GM18873 (cell line): ENCODE data around the gene CTSL.

Source experiments
- ATAC-seq: cut with Tn5 transposase; IDR thresholded peaks from one replicate; pipeline ENCODE4 v1.9.1; 2021; ENCODE audit warnings: mild to moderate bottlenecking, moderate library complexity, moderate number of reproducible peaks; ENCODE audit not compliant: unreplicated experiment, low FRiP score

CTSL gene

DNA sequence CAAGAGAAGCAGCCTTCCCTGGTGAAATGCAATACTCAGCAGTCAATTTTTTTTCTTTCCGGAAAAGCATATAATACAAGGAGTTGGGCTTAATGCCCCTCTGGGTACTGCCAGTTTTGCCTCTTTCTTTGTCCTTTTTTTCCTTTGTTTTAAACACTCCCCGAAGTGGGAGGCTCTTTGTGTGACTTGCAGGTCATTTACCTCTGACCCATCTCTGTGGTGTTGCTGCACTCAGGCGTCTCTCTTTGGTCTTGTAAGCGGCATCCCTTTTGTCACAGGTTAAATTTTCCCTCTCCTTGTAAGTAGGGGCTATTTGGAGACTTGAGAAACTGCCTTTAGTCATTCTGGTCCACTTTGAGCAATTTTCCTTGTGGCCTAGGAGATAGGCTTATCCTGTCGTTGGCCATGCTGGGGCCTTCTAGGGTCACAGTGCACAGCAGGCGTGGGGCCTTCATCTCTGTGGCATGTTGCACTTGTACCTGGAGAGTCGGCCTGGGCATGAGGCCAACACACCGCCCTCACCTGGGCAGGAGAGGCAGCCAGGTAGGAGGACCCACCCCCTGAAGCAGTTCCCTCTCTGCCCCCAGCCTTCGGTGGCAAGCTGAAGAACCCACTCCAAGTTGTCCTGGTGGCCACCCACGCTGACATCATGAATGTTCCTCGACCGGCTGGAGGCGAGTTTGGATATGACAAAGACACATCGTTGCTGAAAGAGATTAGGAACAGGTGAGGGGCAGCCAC lies 27.7 kb upstream of the CTSL start:
- no peak for ATAC-seq

DNA sequence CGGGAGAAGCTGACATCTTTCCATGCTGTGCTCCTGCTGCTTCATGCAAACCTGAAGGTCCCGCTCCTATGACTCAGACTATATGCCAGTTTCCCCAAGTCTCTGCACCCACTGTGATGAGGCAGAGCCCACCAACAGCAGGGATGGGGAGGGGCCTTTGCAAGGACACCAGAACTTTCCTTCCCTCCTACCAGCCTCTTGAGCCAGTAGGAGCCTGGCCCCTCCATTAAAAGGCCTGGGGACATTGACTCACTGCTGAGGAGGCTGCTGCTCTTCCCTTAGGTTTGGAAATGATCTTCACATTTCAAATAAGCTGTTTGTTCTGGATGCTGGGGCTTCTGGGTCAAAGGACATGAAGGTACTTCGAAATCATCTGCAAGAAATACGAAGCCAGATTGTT lies 26.1 kb upstream of the CTSL start:
- ATAC-seq, result no peak

DNA sequence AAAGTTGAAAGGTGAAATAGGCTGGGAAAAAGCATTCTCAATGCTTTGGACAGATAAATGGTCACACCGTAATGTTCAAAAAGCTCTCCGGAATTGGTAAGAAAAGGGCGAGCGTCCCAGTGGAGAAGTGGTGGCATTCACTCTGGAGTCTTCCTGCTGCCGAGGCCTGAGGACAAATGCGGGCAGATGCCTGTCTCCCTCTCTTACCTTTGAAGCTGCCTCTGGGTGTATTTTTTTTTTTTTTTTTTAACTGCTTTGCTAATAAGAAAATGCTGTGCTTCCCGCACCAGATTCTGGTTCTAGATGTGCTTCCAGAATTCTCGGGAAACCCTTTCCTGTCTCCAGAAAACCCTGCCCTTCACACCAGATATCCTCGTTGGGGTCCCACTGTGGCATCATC lies 24.4 kb upstream of the CTSL start:
- no peak for ATAC-seq

DNA sequence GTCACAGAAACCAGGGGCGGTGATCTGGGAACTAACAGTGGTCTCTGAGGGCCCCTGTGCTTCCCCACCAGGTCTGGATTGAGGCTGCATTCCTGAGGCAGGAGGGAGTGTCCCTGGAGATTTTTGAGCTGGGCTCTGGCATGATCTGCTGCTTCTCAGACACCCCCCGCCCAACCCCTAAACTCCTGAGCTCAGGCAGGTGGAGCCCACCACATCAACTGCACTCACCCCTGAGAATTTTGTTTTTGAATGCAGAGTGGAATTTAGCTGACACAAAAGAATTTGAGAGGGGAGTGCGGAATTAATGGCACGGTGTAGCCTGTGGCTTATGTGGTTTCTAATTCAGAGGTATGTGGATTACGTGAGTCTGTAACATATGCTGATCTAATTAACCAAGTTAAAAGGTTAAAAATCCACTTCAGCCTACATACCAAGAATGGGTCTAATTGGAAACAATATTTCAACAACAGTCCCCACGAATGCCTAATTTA lies 23.9 kb upstream of the CTSL start:
- ATAC-seq, result no peak

DNA sequence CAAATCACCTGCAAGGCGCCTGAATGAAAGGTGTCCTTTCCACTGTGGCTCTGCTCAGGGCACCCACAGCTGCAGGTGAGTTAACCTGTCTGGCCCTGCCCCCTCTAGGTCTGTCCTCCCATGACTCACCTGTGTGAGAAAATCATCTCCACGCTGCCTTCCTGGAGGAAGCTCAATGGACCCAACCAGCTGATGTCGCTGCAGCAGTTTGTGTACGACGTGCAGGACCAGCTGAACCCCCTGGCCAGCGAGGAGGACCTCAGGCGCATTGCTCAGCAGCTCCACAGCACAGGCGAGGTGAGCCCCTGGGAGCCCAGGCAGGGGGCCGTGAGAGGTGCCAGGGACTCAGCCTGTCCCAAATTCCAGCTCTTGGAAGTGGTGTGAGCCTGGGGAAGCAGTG lies 23.0 kb upstream of the CTSL start:
- ATAC-seq, result no peak

DNA sequence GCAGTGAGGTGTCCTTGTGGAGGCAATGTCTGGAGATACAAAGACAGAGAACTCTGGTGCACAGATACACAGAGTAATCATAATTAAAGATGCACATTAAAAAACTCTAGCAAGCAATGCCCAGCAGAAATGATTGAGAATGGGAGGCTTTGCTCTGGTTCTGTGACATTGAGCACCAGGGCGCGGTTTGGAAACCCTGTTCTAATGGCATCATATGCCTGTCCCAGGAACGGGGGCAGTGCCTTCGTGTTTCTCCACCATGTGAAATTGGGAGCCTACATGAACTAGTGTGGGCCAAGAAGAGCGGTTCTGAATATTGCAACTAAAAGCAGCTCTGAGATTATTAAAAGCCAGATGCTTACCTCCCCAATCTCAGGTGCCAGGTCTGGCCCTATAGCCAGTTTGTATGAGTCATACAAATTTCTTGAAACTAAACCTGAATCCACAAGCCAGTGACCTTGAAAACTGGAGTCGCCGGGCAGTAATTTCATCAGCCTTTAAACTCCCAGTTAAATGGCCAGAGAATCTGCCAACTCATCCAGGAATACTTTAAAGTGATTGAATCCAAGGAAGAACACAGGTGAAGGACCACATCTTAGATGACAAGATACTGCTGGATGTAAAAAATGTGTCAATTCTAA lies 22.2 kb upstream of the CTSL start:
- no peak for ATAC-seq

DNA sequence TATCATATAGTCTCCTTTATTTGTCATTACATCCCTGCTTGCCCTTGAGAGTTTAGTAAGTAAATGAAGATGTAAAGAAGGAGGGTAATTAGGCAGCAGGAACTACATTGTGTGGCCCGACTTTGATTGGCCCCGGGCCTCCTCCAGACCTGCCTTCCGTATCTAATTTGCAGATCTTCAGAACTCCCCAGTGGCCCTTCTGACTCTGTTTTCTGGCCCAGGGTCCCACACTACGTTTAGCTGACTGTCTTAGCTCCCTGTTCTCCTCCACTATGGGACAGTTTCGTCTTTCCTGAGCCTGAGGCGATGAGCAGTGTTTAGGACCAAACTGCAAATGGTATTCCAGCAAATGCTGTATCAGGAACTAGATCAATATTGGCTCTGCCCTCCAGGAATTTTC lies 21.6 kb upstream of the CTSL start:
- ATAC-seq, result no peak

DNA sequence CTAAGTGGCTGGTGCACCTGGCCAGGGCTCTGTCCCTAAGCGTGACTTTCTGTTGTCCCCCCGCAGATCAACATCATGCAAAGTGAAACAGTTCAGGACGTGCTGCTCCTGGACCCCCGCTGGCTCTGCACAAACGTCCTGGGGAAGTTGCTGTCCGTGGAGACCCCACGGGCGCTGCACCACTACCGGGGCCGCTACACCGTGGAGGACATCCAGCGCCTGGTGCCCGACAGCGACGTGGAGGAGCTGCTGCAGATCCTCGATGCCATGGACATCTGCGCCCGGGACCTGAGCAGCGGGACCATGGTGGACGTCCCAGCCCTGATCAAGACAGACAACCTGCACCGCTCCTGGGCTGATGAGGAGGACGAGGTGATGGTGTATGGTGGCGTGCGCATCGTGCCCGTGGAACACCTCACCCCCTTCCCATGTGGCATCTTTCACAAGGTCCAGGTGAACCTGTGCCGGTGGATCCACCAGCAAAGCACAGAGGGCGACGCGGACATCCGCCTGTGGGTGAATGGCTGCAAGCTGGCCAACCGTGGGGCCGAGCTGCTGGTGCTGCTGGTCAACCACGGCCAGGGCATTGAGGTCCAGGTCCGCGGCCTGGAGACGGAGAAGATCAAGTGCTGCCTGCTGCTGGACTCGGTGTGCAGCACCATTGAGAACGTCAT lies 19.7 kb upstream of the CTSL start:
- ATAC-seq, result no peak

DNA sequence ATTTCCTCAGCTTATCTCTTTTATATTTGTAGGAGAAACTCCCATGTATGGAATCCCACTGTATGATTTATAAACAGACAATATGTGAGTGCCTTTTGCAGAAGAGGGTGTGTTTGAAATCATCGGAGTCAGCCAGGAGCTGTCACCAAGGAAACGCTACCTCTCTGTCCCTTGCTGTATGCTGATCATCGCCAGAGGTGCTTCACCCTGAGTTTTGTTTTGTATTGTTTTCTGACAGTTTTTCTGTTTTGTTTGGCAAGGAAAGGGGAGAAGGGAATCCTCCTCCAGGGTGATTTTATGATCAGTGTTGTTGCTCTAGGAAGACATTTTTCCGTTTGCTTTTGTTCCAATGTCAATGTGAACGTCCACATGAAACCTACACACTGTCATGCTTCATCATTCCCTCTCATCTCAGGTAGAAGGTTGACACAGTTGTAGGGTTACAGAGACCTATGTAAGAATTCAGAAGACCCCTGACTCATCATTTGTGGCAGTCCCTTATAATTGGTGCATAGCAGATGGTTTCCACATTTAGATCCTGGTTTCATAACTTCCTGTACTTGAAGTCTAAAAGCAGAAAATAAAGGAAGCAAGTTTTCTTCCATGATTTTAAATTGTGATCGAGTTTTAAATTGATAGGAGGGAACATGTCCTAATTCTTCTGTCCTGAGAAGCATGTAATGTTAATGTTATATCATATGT lies 18.0 kb upstream of the CTSL start:
- no peak for ATAC-seq

DNA sequence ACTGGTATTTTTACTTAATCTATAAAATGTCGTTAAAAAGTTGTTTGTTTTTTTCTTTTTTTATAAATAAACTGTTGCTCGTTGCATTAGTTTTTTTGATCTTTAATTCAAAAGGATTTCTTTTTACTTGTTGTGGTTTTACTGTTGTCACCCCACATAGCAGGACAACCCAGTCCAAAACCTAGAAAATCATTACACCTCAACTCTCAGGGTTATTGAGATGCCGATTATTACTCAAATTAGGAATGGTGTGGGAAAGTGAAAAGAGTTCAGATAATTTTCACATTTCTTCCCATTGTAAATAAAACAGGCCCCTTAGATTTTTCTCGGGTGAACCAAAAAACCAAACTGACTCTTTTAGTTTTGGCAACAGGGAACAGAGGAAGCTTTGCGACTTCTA lies 17.4 kb upstream of the CTSL start:
- ATAC-seq, result no peak

DNA sequence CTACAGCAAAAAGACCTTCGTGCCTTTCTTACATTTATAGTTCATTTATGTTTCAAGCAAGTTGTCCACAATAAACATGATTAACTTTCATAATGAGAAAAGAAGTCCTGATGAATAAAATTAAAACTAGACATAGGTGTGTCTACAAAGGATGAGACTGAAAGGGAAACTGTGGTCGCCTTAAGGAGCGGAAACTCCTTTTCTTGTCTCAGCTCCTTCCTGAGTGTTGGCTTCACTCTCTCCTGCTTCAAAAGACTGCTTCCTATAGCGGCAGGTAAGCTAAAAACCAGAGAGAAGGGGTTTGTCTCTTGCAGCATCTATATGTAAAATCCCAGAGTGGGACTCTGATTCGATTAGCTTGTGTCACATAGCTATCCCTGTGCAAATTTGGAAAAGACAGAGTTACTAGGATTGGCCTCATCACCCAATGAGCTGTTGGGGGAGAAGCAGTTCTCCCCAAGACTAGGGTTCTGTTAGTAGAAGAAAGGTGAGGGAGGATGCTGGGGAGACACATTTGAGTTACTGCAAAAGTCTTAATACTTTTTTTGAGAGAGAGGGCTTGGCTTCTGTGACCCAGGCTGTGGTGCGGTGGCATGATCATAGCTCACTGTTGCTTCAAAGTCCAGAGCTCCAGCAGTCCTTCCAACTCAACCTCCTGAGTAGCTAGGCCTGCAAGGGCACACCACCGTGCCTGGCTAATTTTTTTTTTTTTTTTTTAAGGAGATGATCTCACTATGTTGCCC lies 16.8 kb upstream of the CTSL start:
- ATAC-seq, result no peak

DNA sequence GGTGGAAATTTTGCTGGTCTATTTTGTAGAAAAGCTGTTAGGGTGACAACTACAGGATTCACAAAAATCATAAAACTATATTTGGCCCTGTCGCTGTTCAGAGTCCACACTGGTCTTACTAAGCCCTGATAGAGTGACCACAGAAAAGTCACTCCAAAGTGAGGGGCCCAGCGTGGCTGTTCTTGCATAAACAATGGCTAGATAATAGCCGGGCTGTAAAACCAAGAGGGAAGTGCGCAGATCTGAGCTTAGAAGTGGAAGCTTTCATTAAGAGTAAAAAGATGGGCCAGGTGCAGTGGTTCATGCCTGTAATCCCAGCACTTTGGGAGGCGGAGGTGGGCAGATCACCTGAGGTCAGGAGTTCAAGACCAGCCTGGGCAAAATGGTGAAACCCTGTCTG lies 15.5 kb upstream of the CTSL start:
- no peak for ATAC-seq

DNA sequence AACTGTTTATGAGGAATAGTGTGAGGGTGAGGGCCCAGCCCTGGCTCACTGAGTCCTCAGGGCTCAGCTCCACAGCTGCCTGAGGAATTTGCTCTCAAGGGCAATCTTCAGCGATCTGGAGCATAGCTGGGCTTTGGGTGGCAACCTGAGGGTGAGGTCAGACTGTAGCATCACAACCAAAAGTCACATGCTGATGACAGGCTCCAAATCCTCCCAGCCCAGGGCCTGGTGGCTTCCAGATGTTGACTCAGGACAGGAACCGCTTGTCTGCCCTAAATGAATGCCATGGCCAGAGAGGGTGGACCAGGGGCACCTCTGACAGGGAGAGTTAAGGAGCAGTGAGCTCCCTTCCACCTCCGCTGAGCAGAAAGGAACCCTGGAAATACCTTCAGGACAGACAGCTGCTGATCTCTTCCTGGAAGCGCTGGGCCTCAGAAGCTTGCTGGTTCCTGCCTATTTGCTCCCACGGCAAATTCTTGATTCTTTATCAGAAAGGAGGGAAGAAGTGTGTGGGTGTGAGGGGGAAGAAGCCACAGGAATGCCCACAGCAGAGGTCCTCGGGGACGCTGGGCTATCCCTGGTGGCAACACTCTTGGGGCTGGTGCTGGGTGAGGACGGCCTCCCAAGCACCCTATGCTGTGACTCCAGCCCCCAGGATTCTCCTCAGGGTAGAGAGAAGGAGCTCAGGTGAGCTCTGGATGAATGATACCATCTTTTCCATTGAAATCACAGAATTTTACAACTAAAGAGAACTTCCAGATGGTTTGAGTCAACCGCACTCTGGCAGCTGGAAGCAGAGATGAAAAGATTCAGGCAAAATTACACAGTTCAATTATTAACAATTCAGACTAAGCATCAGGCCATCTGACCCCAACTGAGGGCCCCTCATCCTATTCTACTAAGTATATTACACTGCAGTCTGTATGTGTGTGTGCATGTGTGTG lies 13.8 kb upstream of the CTSL start:
- no peak for ATAC-seq

DNA sequence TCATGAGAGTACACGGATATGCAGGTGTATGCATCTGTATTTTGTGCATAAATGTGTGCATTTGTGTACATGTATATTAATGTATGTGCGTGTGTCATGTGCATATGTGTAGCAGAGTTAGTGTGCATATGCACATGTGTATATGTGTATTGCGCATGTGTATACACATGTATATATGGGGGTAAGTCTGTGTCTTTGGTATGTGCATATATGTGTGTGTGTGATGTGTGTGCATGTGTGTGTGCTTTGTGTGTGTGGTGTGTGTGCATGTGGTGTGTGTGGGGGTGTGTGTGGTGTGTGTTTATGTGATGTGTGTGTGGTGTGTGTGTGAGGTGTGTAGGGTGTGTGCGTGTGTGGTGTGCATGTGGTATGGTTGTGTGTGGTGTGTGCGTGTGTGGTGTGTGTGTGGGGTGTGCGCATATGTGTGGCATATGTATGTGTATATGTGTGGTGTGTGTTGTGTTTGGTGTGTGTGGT lies 13.1 kb upstream of the CTSL start:
- ATAC-seq, result no peak

DNA sequence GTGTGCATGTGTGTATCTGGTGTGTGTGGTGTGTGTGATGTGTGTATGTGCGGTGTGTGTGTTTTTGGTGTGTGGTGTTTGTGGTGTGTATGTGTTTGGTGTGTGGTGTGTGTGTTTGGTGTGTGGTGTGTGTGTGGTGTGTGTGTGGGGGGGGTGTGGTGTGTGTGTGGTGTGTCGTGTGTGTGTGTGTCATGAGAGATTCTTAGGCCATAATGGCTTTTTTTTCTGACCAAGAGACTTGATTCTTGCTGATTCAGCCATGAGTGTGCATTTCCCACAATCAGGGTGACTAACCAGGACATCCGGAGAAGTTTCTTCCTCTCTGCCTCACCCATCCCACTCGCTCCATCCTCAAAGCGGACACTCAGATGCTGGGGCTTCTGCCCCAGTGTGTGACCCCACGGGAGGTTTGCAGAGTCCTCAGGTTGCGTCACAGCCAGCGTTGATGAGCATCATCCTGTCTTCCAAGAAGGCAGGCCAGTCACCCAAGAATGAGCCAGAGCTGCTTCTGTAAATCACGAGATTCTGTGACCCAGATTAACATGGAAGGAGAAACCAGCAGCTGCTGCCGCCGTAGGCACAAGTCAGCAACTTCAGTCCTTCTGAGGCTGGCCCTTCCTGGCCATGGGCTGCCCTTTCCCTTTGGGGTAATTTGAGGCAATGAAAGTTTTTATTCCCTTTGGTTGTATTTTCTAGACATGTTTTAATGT lies 12.5 kb upstream of the CTSL start:
- no peak for ATAC-seq

DNA sequence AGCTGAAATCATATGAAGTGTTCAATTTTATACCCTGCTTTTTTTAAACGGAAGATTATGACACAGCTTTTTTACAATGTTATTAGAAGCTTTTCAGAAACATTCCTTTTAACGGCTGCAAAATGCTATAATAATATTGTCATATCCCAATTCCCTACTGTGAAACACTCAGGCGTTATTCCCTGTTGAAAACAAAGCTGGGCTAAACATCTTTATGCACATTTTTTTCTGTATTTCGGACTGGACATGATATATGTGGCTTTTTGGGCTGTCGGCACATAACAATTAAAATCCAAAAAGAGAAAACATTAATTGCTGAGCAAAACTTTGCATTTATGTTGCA lies 12.0 kb upstream of the CTSL start:
- no peak for ATAC-seq

DNA sequence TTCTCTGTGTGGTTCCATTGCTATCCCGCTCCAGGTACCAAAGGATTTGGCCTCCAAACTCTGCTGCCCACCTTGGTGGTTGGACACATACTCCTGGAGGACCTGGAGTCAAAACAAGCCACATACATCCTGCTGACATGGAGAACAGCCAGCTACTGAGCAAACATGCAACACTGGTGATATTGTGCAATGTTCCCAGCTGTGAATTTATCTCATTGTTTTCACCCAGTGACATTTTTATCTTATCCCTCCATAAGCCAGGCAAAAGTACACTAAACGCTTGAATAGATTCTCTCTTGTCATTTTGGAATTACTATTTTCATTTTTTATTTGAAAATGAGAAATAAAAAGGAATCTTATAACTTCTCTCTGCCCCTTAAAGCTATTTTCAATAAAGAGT lies 11.1 kb upstream of the CTSL start:
- no peak for ATAC-seq

DNA sequence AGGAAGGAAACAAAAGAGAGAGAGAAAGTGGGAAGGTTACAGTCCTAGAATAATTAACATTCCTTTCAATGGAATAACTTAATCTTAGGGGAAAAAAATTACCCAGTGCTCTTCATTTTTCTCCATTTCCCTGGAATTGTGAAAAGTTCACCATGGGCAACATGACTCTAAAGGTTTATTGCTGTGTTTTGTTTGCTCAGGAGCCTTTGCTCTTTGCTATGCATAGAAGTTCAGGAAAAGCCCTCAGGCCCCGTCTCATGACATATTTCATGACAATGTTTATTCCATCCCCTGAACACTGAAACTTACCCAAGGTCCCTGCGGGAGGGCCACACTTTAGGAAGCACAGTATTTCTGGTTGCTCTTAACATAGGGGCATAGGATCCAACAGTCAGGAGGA lies 9.8 kb upstream of the CTSL start:
- ATAC-seq, result no peak

DNA sequence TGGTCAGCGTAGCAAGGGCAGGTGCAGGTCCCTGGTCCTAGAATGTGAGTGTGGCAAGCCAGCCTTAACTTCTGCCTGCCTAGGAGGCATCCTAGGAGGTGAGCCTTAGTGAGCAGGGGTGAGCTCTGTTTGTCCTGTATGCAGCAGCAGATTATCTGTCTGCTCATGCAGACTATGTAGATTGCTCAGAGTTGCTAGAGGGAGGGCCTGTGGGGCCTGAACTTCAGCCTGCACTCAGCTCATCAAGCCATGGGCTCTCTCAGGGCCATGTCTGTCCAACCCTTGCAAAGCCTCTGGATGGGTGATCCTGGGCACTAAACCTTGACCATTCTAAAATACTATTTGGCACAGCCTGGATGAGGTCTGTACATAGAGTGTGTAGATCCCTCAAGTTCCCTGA lies 8.5 kb upstream of the CTSL start:
- ATAC-seq, result no peak
